Measurements from ENCODE around the gene STX16.

The STX16 gene

GRCh38 chr20:58710481-58711265, 59.6 kb downstream of the STX16 start:
- no peak for DNase-seq (ENCODE audit: low read depth in 2 of 2)

GRCh38 chr20:58711266-58712051, 60.4 kb downstream of the STX16 start:
- no peak for DNase-seq (ENCODE audit: low read depth in 2 of 2)

GRCh38 chr20:58712151-58712791, 61.2 kb downstream of the STX16 start:
- no peak for DNase-seq (ENCODE audit: low read depth in 2 of 2)

GRCh38 chr20:58712806-58713731, 62.0 kb downstream of the STX16 start:
- no peak for DNase-seq (ENCODE audit: low read depth in 2 of 2)

- DNase-seq (ENCODE audit: low read depth in 2 of 2), result no peak
These were observed 62.8 kb downstream of the STX16 start for GRCh38 chr20:58713801-58714339.

- no peak for DNase-seq (ENCODE audit: low read depth in 2 of 2)
These were observed 63.3 kb downstream of the STX16 start for GRCh38 chr20:58714340-58714922.

GRCh38 chr20:58714923-58715351, 63.9 kb downstream of the STX16 start:
- DNase-seq (ENCODE audit: low read depth in 2 of 2), result no peak

- DNase-seq (ENCODE audit: low read depth in 2 of 2), result no peak
These were observed 64.3 kb downstream of the STX16 start for GRCh38 chr20:58715391-58715800.

- no peak for DNase-seq (ENCODE audit: low read depth in 2 of 2)
These were observed 64.9 kb downstream of the STX16 start for GRCh38 chr20:58715801-58716475.

GRCh38 chr20:58716476-58717277, 65.6 kb downstream of the STX16 start:
- no peak for DNase-seq (ENCODE audit: low read depth in 2 of 2)

GRCh38 chr20:58717278-58718091, 66.4 kb downstream of the STX16 start:
- DNase-seq (ENCODE audit: low read depth in 2 of 2), result no peak

- DNase-seq (ENCODE audit: low read depth in 2 of 2), result no peak
These were observed 67.1 kb downstream of the STX16 start for GRCh38 chr20:58718121-58718563.

- DNase-seq (ENCODE audit: low read depth in 2 of 2), result no peak
These were observed 67.6 kb downstream of the STX16 start for GRCh38 chr20:58718729-58719128.

GRCh38 chr20:58719258-58719657, 68.2 kb downstream of the STX16 start:
- no peak for DNase-seq (ENCODE audit: low read depth in 2 of 2)

- no peak for DNase-seq (ENCODE audit: low read depth in 2 of 2)
These were observed 68.9 kb downstream of the STX16 start for GRCh38 chr20:58719971-58720371.

GRCh38 chr20:58720890-58721289, 69.8 kb downstream of the STX16 start:
- no peak for DNase-seq (ENCODE audit: low read depth in 2 of 2)

- no peak for DNase-seq (ENCODE audit: low read depth in 2 of 2)
These were observed 71.1 kb downstream of the STX16 start for GRCh38 chr20:58721951-58722778.
